Esophagus muscularis mucosa (tissue), 4 donors: ENCODE measurements around the gene TRIM46. TPM values are rescaled to one million over a fixed set of nuclear protein-coding genes. Genes with fewer than 3 reads are reported as not detected.

Source experiments
- DNase-seq: peaks from one replicate; pipeline ENCODE4 v3.0.0-alpha.2; 2017; ENCODE audit errors: extremely low spot score
- H3K27ac ChIP-seq, 4 donors: fragments of 200-600 bp; sonication (generic); replicated peaks in 1 of 4; 1 replicate in 3 of 4; 2 replicates in 1 of 4; pipeline ENCODE4 v1.5.1; 2016 to 2019; ENCODE audit warnings: mild to moderate bottlenecking in 1 of 4
- H3K27me3 ChIP-seq, 4 donors: fragments of 200-600 bp; sonication (generic); one replicate each; pipeline versions ENCODE4 v1.5.1 to v1.6.0; 2016 to 2019
- H3K36me3 ChIP-seq, 4 donors: fragments of 200-600 bp; sonication (generic); one replicate each; pipeline ENCODE4 v1.5.1; 2016 to 2019
- H3K4me1 ChIP-seq, 4 donors: fragments of 200-600 bp; sonication (generic); one replicate each; pipeline ENCODE4 v1.5.1; 2016 to 2019
- H3K4me3 ChIP-seq, 4 donors: fragments of 200-600 bp; sonication (generic); 1 replicate in 2 of 4; 2 replicates in 2 of 4; pipeline ENCODE4 v1.5.1; 2016 to 2019; ENCODE audit warnings: mild to moderate bottlenecking in 4 of 4, moderate library complexity in 1 of 4
- H3K9me3 ChIP-seq, 4 donors: fragments of 200-600 bp; sonication (generic); 1 replicate in 3 of 4; 2 replicates in 1 of 4; pipeline ENCODE4 v1.5.1; 2016 to 2019
- EP300 ChIP-seq: sonication (generic); formaldehyde crosslinking; IDR thresholded peaks from one replicate; pipeline ENCODE4 v1.6.1; 2017; ENCODE audit warnings: antibody characterized with exemption
- POLR2A ChIP-seq: fragments of 450-650 bp; IDR thresholded peaks from one replicate; pipeline ENCODE4 v1.6.1; 2017; ENCODE audit warnings: antibody characterized with exemption, moderate library complexity, mild to moderate bottlenecking, low read depth
- POLR2AphosphoS5 ChIP-seq, 2 donors: sonication (generic); formaldehyde crosslinking; IDR thresholded peaks; one replicate each; pipeline ENCODE4 v1.6.1; 2017; ENCODE audit warnings: antibody characterized with exemption in 2 of 2
- whole genome bisulfite sequencing: methylation state at CpG from one replicate; pipeline ENCODE4 v1.1.5; 2018; 5-methylcytosine and 5-hydroxymethylcytosine counted together
- intact Hi-C: fragments of 100-400 bp; cut with DNase I; formaldehyde crosslinking; loops from one replicate; pipeline ENCODE4 v1.15.1; 2023
- total RNA-seq, 4 donors: library from RNA; depleted of rRNA; stranded (reverse); fragments of >200 nt; gene quantifications; one replicate each; pipeline versions ENCODE4 v1.1.0 to v1.2.1, GENCODE V29; 2016
- TF ChIP-seq, protein P1 (sequence below), 3 experiments: fragments of 200-600 bp in 2 of 3; fragments of 450-650 bp in 1 of 3; sonication (generic) in 2 of 3; IDR thresholded peaks; one replicate each; pipeline ENCODE4 v1.5.1; 2017 to 2019; ENCODE audit warnings: antibody characterized with exemption in 3 of 3, mild to moderate bottlenecking in 2 of 3, moderate library complexity in 1 of 3

The TRIM46 gene
- total RNA-seq, 4 donors from 2014 or later, result 0.13 to 1.7 (median 0.17) TPM; not detected in 1

DNA sequence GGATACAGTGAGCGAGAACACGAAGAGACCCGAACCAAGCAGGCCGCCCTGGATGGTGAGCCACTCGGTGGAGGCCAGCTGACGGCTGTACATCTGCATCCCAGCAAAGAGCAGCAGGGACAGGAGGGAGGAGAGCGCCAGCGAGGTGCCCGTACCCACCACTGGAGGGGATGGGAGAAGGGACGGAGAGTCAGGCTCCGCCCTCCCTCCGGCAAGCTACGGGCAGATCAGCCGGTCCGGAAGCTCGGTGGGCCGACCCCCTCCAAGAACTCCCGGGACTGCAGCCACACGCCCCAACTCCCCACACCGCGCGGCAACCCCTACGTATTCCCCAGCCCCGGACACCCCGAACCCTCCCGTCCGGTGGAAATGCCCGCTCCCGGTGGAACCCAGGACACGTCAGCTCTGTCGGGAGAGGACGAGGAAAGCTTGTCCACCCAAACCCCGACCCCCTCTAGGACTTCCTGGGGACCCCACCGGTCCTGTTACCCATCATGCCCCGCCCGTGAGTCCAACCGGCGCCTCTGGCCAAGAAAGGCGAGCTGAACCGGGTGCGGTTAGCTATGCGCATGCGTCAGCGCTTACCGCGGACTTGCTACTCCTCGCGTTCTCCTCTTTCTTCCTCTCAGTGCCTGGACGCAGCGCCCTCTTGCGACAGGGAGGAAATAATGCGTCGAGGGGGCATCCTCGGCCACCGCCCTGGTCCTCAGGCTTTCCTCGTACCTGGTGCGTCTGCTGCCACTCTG lies 744 bp upstream of the TRIM46 start, which contains the start of gene KRTCAP2:
TSS of gene KRTCAP2 (minus strand) at position 573 of the 746 bp plus-strand sequence. CDS start at position 493, 80 bp downstream.
- peaks cover 0 to 26% (median 23%) of the 10 kb centered on the region in 4 donors for H3K36me3 ChIP-seq
- H3K9me3 ChIP-seq, result no peaks in the 10 kb centered on the region
- DNase-seq, result peak; percentile 97
- WGBS, result under 1% methylated on average over 21 of the region's 57 CpGs
- H3K4me1 ChIP-seq, result peaks cover 26 to 61% (median 44%) of the 10 kb centered on the region in 4 donors
- TF ChIP-seq POLR2AphosphoS5 (IDR thresholded peaks at IDR 0.05) (peak; percentile 93 to 98), POLR2A (peak; percentile 54), EP300 (no peak)
- TF ChIP-seq, protein P1, sequence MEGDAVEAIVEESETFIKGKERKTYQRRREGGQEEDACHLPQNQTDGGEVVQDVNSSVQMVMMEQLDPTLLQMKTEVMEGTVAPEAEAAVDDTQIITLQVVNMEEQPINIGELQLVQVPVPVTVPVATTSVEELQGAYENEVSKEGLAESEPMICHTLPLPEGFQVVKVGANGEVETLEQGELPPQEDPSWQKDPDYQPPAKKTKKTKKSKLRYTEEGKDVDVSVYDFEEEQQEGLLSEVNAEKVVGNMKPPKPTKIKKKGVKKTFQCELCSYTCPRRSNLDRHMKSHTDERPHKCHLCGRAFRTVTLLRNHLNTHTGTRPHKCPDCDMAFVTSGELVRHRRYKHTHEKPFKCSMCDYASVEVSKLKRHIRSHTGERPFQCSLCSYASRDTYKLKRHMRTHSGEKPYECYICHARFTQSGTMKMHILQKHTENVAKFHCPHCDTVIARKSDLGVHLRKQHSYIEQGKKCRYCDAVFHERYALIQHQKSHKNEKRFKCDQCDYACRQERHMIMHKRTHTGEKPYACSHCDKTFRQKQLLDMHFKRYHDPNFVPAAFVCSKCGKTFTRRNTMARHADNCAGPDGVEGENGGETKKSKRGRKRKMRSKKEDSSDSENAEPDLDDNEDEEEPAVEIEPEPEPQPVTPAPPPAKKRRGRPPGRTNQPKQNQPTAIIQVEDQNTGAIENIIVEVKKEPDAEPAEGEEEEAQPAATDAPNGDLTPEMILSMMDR (IDR thresholded peaks at IDR 0.05), result peak; percentile 94 to 99 (median 96)
- H3K27ac ChIP-seq, result peak within 1 kb of the TSS; percentile 91 to 97 (median 94)
- intact Hi-C loops, result loop anchor here (5.0 kb wide), 1 partner anchor 46 kb away; the partner anchor contains the start of gene EFNA1
- H3K4me3 ChIP-seq, result peak within 1 kb of the TSS; percentile 71 to 90 (median 84)
- peaks cover 0 to 24% (median 14%) of the 10 kb centered on the region in 4 donors for H3K27me3 ChIP-seq

DNA sequence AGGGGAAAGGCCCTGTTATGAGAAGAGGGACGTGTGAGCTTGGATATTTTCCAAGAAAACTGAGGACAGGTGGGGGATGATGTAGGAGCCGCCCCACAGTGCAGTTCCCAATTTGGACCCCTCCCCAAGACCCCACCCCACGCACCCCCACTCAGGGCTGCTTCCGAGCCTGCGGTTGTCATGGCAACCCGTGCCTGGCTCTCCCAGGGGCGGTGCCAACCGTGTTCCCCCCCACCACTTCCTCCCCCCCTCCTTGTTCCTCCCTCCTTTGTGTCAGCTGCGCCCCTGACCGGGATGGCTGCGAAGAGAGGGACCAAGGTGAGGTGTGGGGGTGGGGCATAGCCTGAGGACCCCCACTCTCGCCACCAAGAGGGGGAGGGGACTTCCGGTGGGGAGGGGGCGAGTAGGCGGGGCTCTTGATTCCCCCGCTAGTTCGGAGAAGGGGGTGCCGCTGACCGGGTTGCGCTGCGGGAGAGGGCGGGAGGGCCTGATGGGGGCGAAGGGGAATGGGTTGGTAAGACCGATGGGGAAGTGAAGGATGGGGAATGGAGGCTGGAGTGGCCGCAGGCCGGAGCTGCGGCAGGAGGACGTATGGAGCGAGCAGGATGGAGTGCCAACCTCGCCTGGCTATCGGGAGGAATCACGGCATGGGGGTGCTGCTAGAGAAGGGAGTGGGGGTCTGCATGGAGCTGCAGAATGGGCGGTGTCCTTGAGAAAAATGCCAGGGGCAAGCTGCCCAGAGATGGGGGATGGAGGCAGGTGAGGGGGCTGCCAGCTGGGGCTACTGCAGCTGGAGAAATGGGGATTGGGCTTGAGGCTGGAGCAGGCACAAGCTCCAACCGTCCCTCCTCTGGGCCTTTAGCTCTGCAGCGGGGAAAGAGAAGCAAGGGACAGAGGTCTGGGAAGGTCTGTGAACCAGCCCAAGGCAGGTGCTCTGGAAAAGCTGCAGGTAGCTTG lies 953 bp downstream of the TRIM46 start:
- DNase-seq, result peak; percentile 84
- peak overlapping the region; percentile 71 to 90 (median 84) for H3K4me3 ChIP-seq
- peaks cover 26 to 57% (median 39%) of the 10 kb centered on the region in 4 donors for H3K4me1 ChIP-seq
- 14% methylated on average over 21 of the region's 35 CpGs for WGBS
- intact Hi-C loops, result loop anchor here (5.0 kb wide), 2 partner anchors 47 to 418 kb away; partner anchors contain the start of gene EFNA1
- TF ChIP-seq EP300 (no peak), POLR2A (no peak), POLR2AphosphoS5 (IDR thresholded peaks at IDR 0.05) (no peak)
- TF ChIP-seq, protein P1 (IDR thresholded peaks at IDR 0.05), result no peak
- H3K9me3 ChIP-seq, result no peaks in the 10 kb centered on the region
- H3K27me3 ChIP-seq, result peaks cover 0 to 24% (median 14%) of the 10 kb centered on the region in 4 donors
- peaks cover 0 to 16% (median 15%) of the 10 kb centered on the region in 4 donors for H3K36me3 ChIP-seq
- peak overlapping the region in 1 of 4 donors; percentile 14 for H3K27ac ChIP-seq

DNA sequence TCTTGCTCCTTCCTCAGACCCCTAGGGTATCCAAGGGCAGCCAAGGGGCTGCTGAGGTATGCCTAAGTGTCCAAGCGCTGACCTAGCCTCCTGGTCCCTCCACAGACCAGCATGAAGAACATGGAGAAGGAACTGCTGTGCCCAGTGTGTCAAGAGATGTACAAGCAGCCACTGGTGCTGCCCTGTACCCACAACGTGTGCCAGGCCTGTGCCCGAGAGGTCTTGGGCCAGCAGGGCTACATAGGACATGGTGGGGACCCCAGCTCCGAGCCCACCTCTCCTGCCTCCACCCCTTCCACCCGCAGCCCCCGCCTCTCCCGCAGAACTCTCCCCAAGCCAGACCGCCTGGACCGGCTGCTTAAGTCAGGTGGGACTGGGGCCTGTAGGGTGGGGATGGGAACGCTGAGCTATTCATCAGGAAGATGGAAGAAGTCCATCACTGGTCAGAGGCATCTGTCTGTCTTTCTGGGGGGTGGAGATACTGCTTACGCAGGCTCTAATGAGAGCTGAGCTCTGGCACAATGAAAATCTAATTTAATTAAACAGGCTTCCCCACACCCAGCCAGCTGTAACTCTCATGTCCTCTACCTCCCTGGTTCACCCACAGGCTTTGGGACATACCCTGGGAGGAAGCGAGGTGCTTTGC lies 1.8 kb downstream of the TRIM46 start:
- DNase-seq, result peak; percentile 64
- Histone ChIP-seq H3K27me3 (peaks cover 0 to 24% (median 14%) of the 10 kb centered on the region in 4 donors), H3K36me3 (peaks cover 0 to 11% (median 8%) of the 10 kb centered on the region in 4 donors), H3K27ac (no peak overlapping the region), H3K9me3 (no peaks in the 10 kb centered on the region), H3K4me3 (no peak overlapping the region), H3K4me1 (peaks cover 26 to 57% (median 39%) of the 10 kb centered on the region in 4 donors)
- intact Hi-C loops, result loop anchor here (5.0 kb wide), 1 partner anchor 417 kb away; no protein-coding TSS in a partner anchor
- TF ChIP-seq EP300, result no peak
- WGBS, result 86% methylated on average over 10 of the region's 12 CpGs

DNA sequence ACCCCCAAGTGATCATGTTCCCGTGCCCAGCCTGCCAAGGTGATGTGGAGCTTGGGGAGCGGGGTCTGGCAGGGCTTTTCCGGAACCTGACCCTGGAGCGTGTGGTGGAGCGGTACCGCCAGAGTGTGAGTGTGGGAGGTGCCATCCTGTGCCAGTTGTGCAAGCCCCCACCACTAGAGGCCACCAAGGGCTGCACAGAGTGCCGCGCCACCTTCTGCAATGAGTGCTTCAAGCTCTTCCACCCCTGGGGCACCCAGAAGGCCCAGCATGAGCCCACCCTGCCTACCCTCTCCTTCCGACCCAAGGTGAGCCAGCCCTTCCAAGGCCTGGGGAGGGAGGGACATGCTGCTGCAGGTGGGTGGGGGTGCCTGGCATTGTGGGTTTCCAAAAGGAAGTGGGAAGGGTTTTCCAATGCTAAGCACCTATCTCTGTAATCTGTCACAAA lies 2.3 kb downstream of the TRIM46 start:
- H3K27me3 ChIP-seq, result peaks cover 0 to 24% (median 14%) of the 10 kb centered on the region in 4 donors
- peaks cover 26 to 54% (median 39%) of the 10 kb centered on the region in 4 donors for H3K4me1 ChIP-seq
- no peaks in the 10 kb centered on the region for H3K9me3 ChIP-seq
- WGBS, result 89% methylated on average over 3 of the region's 9 CpGs
- TF ChIP-seq, protein P1 (IDR thresholded peaks at IDR 0.05), result no peak
- TF ChIP-seq EP300 (no peak), POLR2AphosphoS5 (IDR thresholded peaks at IDR 0.05) (no peak), POLR2A (no peak)
- DNase-seq, result no peak
- intact Hi-C loops, result loop anchor here (5.0 kb wide), 1 partner anchor 416 kb away; no protein-coding TSS in a partner anchor
- H3K27ac ChIP-seq, result no peak overlapping the region
- H3K4me3 ChIP-seq, result no peak overlapping the region
- peaks cover 0 to 5% (median 3%) of the 10 kb centered on the region in 4 donors for H3K36me3 ChIP-seq
